Activated T-cell treated with anti-CD3 and anti-CD28 coated beads for 48 hours (primary cell): ENCODE results near the gene WDFY2.

Experiments
- DNase-seq: peaks from one replicate; pipeline ENCODE4 v3.0.0-alpha.2; 2020; ENCODE audit warnings: low read depth

Gene WDFY2

GRCh38 chr13:51707461-51707860 lies 123.2 kb downstream of the WDFY2 start:
- DNase-seq: no peak

- DNase-seq: no peak
These were observed 129.5 kb downstream of the WDFY2 start for GRCh38 chr13:51713807-51714206.

GRCh38 chr13:51714663-51715168 lies 130.5 kb downstream of the WDFY2 start:
- no peak for DNase-seq

GRCh38 chr13:51715613-51716012 lies 131.4 kb downstream of the WDFY2 start:
- no peak for DNase-seq

DNA sequence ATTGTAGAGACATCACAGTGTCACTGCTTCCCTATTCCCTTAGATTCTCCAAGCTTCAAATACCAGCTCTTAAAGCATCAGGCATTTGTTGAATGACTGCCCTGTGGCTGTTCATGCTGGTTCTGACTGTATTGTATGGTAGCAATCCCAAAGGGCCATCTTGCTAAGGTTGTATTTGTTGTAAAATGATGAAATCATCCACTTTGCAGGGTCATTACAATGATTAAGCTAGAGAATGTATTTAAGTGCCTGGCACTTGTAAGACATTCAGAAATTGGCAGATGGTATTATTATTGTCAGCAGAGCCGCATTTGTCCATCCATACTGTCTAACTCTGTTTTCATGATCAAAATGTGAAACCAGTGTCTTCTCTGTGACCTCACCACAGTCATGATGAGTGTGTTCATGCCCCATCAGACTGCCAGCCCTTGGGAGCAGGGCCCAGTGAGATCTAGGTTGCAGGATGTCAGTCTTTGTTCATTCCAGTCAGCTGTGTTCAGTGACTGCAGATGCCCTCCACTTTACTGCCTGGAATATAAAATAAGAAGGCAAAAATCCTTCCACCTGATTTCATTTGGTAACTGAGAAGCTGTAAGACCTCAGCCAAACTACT lies 133.6 kb downstream of the WDFY2 start:
- DNase-seq: no peak

DNA sequence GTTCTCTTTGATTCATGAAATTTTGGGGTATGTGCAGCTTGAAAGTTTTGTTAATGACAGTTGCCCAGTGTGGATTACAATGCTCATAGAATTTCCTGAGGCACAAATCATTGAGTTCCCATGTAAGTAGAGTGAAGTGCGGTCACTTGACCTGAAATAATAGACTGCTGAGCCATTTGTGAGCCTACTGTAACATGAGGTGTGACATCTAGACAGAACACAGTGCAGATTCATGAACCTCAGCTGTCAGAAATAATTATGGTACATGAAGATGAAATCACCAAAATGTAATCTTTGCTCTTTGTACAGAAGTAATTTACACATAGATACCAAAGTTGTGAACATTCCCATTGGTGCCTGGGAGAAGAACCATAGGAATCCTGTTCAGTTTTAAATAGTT lies 135.1 kb downstream of the WDFY2 start:
- no peak for DNase-seq

DNA sequence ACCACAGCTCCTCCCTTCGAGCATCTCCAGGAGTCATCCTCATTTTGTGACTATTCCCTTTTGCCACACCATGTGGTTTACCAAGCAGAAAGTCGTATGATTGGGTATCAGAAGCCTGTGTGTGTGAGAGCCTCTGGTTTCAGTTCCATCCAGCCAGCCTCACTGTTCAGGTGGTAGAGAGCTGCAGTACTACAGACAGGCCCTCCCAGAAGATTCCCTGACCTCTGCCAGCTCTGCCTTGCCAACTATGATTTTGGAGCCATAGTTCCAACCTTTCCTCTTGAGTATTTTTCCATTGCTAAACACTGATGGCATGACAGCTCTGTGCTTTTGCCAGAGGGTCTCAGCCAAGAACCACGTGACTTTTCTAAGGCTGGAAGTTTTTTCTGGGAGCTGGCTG lies 137.2 kb downstream of the WDFY2 start:
- no peak for DNase-seq

DNA sequence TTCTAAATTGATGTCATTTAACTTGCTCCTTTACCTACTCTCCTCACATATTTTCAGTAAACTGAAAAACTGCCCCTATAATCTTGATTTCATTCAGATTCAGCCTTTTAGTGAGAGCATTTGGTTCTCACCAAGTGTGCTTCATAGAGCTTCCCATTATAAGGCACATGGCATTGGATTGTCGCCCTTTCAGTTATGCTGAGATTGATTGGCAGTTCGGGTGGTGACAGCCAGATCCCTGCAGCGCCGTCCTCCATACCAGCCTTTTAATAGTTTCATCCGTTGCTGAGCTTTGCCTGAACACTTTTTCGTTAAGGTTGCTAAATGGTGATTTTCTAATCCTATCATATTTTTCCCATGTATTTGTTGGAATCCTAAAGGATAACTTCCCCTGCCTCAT lies 139.3 kb downstream of the WDFY2 start:
- DNase-seq: no peak

DNA sequence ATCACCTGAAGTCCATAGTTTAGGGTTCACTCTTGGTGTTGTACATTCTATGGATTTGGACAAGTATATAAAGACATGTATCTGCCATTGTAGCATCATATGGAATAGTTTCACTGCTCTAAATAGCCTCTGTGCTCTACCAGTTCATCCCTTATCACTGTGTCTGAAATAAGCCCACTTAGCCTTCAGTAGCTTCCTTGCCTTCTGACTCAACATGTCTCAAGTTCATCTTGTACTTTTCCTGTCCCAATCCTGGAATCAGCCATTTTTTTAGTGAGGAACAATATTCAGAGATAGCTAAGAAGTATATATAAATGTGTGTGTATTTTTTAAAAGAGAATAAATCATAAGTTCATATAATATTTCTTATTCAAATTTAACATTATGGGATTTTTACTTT lies 140.5 kb downstream of the WDFY2 start:
- no peak for DNase-seq

DNA sequence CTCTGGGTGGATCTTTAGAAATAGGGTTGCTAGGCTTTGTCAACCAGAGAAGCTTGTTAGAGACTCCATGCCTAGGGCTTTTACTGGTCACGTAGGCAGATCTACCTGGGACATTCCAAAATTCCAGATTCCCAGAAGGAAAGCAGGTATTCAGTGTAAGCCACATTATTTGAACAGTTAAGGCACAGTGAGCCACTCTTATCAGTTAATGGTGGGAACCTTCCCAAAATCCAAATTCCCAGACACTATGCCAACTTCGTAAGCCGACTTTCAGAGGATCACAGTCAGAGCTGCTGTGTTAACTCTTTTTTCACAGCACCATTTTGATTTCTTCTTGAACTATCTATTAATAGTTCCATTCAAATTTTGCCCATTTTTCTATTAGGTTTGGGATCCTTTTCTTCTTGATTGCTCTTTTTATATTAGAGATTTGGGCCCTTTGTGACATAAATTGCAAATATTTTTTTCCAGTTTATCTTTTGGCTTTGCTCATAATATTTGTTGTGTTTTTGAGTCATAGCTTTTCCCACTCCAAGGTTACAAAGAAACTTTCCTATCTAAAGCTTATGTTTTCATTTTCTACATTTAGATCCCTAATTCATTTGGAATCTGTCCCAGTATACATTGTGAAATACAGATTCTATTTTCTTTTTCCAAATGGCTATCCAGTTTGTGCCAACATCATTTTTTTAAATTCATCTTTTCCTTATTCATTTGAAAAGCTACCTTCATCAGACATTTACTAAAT lies 142.4 kb downstream of the WDFY2 start:
- DNase-seq: no peak

DNA sequence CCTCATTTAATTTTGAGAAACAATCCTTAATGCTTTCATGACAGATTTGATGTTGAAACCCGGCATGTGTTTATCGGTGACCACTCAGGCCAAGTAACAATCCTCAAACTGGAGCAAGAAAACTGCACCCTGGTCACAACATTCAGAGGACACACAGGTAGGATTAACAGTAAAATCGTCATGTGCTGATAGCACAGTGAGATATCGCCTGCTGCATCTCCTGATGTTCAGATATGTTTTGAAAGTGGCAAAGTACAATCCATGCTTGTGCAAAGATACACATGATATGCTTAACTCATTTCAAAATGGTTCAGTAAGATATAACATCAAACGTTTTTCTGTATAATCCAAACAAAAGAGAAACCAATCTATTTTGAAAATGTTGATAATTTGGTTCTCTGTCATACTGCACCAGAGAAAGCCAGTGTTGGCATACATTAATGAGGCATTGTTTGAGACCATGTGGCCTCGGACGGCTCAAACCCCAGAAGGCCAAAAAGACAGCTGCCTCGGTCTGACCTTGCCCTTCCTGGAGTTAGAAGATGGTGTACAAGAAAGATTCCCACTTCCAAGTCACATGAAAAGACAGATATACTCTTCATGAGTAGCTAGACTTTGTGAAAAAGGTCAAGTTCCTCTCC lies 143.5 kb downstream of the WDFY2 start:
- no peak for DNase-seq

- DNase-seq: no peak
These were observed 144.0 kb downstream of the WDFY2 start for GRCh38 chr13:51728275-51728673.

- no peak for DNase-seq
These were observed 144.7 kb downstream of the WDFY2 start for GRCh38 chr13:51728972-51729371.

DNA sequence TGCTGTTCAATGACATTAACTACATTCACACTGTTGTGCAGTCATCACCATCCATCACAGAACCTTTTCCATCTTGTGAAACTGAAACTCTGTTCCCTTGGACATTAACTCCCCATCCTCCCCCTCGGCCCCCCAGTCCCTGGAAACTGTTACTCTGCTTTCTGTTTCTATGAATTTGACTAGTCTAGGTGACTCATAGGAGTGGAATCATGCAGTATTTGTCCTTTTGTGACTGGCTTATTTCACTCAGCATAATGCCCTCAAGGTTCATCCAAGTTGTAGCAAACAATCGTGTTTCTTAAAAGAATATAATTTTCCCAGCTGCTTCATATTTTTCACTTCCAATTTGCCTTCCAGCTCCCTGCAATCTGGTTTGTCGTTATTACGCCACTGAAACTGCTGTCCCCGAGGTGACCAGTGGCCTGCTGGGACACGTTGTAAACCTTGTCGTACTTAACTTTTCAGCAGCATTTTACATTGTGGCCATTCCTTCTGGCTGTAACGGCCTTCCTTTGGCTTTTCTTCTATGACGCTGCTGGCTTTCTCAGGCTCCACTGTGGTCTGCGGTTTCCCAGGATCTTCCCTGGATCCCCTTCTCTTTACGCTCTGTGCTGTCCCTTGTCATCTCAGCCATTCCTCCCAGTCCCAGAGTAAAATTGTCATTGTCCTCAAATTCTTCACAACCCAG lies 145.7 kb downstream of the WDFY2 start:
- peak; percentile 49 for DNase-seq

- DNase-seq: no peak
These were observed 146.7 kb downstream of the WDFY2 start for GRCh38 chr13:51730927-51731326.

DNA sequence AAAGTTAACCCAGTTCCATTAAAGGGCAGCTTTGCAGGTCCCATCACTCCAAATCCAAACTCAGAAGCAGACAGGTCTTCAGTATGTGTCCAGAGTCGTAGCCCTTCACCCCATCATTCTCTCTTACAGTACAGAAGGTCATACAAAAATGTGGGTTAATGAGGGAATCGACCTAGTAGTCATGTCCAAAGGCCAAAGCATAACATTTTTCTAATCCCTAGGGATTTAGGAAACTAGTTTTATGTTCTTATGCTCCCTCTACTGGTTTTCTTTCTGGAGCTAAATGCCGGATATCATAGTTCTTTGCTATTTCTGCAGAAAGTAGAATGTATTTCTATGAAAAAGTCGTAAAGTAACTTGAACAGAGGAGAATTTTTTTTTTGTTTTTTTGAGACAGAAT lies 147.5 kb downstream of the WDFY2 start:
- no peak for DNase-seq

DNA sequence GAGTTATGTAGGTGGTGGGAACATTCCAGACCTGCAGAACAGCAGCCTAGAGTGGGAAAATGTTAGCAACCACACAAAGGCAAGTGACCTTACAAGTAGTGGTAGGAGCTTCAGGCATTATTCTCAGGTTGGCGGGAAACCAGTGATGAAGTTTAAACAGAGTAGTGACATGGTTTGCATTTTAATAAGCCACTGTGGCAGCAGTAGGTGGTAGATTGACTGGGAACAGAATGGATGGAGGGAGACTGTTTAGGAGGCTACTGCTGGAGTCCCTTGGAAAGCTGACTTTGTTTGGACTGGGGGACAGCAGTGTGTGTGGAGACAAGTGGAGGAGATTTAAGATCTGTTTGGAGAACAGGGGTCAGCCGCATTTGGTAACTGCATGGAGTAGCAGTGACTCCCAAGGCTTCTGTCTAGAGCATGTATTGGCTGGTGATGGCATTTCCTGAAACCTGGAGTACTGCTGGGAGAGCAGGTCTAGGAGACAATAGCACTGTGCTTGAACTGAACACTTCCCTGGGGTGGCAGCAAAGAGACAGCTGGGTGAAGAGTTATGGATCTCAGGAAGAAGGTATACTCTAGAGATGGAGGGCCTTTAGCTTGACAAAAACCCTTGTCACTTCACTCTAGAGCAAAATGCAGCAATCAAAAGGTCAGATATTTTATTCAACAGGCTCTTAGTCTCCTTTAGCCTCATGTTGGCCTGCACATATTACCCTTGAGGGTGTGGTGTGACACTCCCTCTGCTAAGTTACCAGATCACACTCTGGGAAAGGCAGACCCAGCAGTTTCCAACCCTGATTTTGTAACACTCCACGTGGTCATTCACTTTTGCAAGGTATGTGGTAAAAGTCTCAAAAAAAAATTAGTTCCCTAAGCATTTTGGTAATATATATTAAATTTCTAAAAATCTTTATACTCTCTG lies 149.4 kb downstream of the WDFY2 start:
- DNase-seq: no peak

GRCh38 chr13:51734786-51735185 lies 150.5 kb downstream of the WDFY2 start:
- DNase-seq: no peak

DNA sequence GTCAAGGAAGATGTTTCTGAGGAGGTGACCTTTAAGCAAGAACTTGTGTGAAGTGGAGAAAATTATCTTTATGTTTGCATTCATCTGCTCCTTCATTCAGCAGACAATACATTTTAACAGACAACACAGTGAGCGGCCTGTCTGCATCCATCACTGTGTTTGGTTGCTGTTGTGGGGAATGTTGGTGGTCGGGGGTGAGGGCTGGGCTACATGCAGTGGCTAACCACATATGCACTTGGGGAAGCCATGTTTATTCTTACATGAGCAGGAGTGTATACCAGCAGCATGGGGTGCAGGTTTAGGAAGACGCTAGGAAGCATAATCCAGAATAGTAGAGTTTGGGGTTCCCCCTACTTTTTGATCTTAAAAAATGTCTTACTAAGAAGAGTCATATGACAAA lies 153.3 kb downstream of the WDFY2 start:
- DNase-seq: no peak

DNA sequence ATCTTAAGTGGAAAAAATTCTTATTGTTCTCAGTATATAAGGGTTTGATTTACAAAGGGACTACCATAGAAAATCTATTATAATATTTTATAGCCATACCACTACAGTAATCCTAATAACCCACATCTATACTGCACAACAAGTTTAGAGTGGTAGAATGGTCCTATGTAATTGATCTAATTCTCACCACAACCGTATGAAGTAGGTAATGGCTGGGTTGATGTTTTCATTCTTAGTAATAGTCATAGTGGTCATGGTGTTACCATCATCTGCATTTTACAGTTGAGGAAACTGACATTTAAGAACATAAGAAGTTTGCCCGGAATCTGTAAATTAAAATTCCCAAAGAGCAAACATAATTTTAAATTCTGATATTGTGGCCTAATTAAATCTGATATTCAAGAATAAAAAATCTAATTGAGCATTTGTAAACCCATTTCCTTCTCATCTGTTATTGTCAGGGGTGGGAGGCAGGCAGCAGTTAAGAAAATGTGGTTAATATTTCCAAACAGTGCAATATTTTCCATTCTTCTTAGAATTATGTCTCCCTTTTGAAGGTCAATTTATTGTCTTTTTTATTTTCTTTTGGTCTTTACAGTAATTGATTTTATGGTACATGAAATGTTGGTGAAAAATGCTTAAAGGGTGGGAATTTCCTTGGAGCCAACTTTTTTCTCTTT lies 154.1 kb downstream of the WDFY2 start:
- no peak for DNase-seq
